ENCODE data around the gene FAM193A.
"Not testable (repeated sequence)": the region's sequence is repeated elsewhere in the genome, so short reads cannot be mapped to it uniquely, and the experiment has no call there.

Gene FAM193A

GRCh38 chr4:2619459-2619858 lies 83.0 kb downstream of the FAM193A start:
- no peak for DNase-seq

- no peak for DNase-seq
These were observed 85.0 kb downstream of the FAM193A start for GRCh38 chr4:2621419-2621818.

DNA sequence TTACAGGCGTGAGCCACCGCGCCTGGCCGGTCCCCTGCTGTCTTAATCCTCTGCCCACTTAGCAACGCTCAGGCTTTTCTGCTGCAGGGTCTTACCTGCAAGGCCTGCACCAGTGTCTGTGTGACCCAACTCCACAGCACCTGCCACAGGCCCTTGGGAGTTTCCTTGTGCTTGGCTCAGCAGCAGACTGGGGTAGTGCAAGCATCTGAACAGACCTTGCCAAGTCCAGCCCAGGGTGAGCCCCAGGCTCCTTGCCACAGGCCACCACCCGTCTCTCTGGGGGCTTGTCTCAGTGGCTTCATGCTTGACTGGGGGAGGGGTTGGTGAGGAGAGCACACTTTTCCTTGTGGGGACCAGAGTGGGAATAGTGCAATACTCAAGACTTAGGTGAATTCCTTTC lies 87.0 kb downstream of the FAM193A start:
- DNase-seq, result no peak

DNA sequence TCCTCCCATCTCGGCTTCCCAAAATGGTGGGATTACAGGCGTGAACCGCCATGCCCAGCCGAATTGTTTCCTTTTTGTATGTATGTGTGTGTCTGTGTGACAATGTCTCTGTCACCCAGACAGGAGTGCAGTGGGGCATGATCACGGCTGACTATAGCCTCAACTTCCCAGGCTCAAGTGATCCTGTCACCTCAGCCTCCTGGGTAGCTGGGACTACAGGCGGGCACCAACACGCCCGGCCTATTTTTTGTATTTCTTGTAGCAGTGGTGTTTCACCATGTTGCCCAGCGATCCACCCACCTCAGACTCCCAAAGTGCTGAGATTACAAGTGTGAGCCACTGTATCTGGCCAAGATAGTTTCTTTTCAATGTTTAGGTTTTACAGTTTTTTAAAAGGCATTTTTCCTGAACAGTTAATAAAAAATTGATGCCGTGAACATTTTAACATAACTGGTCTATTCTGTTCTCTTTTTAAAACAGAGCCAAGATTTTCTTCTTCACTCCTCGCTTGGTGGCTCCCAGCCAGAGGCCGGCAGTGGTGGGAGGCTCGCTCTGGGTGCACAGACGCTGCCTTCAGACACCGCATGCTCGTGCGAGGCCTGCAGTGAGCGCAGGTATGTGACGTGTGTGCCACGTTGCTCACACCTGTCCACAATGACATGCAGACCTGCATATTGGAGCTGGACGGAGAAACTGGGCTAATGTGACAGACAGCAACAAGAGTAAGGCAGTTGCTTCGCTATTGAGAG lies 88.5 kb downstream of the FAM193A start:
- no peak for DNase-seq

DNA sequence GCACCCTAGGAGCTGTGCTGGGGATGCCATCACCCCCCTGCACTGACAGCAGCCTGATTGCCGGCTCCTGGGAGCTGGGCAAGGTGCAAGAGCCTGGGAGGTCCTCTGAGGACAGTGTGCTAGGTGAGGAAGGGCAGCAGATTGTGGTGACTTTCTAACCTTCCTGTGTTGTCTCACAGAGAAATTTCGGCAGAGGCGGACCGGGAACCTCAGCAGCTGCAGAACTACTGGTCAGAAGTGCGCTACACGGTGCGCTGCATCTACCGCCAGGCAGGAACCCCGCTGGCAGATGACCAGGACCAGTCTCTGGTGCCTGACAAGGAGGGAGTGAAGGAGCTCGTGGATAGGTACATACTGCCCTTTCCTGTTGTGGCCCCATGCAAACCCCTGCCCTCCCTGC lies 89.8 kb downstream of the FAM193A start:
- no peak for DNase-seq

DNA sequence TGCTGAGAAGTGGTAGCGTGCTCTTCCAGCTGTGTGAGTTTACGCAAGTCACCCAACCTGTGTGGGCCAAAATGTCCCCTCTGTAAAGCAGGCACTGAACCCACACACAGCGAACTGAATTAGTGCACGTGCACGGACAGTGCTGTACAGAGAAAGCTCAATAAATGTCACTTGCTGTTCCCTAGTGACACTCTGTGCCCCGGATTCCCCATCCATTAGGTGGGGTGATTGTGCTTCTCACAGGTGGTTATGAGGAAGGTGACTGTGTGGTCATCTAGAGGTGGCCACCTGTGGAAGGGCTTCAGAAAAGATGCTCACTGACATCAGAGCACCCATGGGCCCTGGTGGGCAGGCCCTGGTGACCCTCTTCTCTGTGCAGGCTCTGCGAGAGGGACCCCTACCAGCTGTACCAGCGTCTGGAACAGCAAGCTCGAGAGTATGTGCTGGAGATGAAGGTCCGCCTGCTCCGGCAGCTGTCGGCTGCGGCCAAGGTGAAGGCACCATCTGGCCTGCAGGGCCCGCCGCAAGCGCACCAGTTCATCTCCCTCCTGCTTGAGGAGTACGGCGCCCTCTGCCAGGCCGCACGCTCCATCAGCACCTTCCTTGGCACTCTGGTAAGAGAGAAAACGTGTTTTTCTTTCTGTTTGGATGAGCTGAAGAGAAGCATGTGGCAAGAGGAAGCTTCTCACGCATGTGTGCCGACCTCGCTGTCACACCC lies 94.3 kb downstream of the FAM193A start:
- DNase-seq, result no peak

DNA sequence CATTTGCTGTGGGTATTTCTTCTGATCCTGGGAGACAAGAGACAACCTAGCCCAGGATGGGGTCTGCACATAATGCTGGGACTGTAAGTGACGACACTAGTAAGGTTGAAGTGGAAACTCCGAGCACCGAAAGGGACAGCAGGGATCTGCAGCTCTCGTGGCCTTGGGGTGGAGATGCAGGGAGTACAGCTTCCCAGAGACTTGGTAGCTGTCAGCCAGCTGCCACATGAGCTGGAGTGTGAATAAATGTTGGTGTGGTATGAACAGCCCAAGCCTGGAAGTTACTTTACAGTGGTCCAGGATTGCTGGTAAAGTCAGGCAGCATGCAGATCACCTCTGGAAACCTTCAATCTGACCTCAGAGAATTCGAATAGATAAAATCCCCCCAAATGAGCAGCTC lies 97.6 kb downstream of the FAM193A start:
- DNase-seq, result no peak

DNA sequence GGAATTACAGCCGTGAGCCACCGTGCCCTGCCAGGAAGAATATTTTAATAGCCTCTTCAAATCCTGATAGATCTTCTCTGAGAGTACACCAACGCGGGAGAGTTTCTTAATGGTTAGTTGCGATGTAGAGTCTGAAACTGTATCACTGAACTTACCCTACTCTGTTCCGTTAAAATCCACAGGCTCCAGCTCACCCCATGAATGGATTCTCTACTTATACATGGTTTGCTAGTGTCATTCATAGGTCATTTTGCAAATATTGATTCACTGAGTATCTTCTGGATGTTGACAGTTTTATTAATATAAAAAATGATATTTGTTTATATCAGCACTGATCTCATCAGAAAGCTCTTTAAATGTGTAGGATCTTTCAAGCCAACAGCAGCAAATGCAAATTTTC lies 99.9 kb downstream of the FAM193A start:
- no peak for DNase-seq

GRCh38 chr4:2636994-2637393 lies 100.5 kb downstream of the FAM193A start:
- DNase-seq, result not testable (repeated sequence)

DNA sequence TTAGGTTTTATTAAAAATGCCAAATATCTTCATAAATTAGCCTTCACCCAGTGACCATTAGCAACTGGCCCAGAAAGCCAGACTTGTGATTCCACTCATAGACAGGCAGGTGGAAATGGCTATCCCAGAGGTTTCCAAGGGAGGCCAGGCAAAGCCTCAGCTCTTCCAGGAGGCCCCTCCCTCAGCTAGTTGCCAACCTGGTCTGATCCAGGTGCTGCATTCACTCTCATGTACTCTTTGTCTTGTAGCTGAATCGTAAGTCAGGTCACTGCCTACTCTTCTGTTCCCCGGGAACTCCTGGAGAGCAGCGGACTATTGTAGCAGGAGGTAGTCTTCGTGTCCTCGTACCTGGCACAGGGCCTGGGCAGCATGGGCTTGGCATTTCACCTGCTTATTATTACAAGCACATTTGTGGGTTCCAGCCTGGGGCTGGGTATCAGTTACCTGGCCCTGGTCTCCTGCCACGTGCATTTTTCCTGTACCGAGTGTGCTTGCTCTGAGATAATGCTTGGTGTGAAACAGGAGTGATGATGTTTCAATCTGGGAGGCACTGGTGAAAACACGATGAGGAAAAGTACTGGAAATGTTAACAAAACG lies 101.6 kb downstream of the FAM193A start:
- DNase-seq, result no peak

- no peak for DNase-seq
These were observed 102.3 kb downstream of the FAM193A start for GRCh38 chr4:2638730-2639129.

GRCh38 chr4:2642968-2643367 lies 106.5 kb downstream of the FAM193A start:
- DNase-seq, result no peak

DNA sequence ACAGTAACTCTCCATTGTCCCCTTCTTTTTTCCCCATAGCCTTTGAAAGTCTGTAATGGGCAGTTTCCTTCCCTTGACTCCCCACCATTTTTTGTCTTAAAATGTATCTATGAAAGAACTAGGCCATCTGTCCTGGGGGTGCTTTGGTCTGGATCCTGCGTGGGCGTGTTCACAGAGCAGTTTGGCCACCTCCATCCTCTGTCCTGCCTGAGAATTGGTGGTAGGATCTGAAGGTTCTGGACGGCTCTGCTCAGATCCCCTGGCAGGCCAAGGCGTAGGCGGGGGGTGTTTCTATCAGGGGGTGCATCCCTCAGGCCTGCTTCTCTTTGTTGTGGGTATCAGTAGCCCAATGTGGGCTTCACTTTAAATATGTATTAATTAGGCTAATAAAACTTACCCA lies 107.1 kb downstream of the FAM193A start:
- no peak for DNase-seq

GRCh38 chr4:2646396-2647149 lies 110.1 kb downstream of the FAM193A start:
- DNase-seq, result no peak

- no peak for DNase-seq
These were observed 111.1 kb downstream of the FAM193A start for GRCh38 chr4:2647403-2648158.

- DNase-seq, result no peak
These were observed 111.8 kb downstream of the FAM193A start for GRCh38 chr4:2648159-2648814.

DNA sequence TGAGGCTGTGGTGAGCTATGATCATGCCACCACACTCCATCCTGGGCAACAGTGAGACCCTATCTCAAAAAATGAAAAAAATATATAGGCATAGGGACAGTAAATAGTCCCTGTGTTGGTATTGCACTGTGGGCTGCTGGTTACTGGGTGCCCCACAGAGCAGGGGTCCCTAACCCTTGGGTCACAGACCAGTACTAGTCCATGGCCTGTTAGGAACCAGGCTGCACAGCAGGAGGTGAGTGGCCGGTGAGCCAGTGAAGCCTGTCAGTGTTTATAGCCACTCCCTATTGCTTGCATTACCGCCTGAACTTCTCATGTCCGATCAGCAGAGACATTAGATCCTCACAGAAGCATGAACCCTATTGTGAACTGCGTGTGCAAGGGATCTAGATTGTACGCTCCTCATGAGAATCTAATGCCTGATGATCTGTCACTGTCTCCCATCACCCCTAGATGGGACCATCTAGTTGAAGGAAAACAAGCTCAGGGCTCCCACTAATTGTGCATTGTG lies 113.2 kb downstream of the FAM193A start:
- no peak for DNase-seq

DNA sequence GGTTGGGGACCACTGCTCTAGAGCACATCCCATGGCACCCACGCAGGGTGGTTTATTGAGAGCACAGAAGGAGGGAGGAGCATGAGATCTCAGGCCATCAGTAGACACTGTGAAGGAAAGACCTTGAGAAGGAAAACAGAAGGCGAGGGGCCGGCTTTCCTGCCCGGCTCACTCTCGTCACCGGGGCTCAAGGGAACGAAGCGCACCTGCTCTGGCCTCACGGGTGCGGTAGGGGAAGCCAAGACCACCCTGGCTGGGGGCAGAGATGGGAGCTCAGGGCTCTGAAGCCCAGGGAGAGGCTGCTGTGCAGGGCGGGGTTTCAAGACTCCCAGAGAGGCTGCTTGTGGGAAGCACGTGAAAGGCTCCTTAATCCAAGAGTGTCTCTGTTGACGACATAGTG lies 113.8 kb downstream of the FAM193A start:
- no peak for DNase-seq

DNA sequence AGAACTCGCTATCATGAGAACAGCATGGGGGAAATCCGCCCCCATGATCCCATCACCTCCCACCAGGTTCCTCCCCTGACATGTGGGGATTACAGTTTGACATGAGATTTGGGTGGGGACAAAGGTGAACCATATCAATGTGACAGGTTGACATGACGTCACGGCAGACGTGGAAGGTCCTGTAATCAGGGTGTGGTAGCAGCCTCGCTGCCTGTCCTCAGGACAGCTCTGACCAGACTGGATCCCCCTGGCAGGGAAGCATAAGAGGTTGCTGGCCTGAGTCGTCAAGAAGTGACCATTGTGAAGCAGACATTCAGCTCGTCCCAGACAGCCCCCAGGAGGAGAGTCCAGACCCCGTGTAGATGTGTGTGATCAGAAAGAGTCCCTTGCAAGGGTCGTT lies 115.1 kb downstream of the FAM193A start:
- no peak for DNase-seq

DNA sequence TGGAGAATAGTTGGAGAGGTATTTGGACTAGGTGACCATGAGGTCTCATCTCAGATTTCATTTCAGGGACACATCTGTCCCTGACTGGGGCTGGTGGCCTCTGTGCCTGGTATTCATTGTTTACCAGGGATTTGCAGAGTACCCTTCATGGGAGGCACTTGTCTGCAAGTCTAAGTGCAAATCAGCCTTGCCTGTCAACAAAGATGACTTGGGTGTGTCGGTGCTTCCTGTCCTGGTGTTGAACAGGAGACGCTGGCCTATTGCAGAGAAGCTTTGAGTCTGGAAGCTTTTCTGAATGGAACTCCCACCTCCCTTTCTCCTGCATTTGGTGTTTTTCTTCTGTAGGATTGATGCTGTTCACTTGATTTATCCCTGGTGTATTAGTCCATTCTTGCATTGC lies 115.6 kb downstream of the FAM193A start:
- DNase-seq, result no peak

- no peak for DNase-seq
These were observed 116.1 kb downstream of the FAM193A start for GRCh38 chr4:2652415-2653160.
